OCI-LY3 (cell line): ENCODE data around the gene NCK2.

Experiments used
- EZH2phosphoT487 ChIP-seq: fragments of 200-600 bp; shearing (Covaris generic); IDR thresholded peaks from 2 replicates; pipeline ENCODE4 v1.6.1; 2018; ENCODE audit warnings: antibody characterized with exemption, mixed run types, low read depth
- TF ChIP-seq, protein P1 (sequence below): fragments of 200-600, 300-600 bp; sonication (generic); IDR thresholded peaks from 2 replicates; pipeline ENCODE4 v1.5.1; 2014; ENCODE audit warnings: antibody characterized with exemption, low read length, low read depth

DNA sequence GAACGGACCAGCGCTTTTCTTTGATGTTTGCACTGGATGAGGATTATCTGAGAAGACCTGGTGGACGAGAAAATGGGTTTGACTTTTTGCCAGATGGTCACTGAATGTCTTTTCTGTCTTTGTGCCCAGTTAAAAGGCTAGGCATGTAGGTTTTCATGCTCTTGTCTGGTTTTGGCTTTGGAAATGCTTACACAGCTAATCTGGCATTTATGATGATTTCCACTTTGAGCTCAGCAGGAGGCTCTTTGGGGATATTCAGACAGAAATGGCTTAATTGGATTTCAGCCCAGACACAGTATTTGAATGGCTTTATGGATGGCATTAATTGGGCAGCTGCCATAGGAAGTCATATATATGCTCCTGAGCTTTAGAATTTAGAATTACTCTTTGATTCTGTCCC is 59.6 kb downstream of the NCK2 start:
- TF ChIP-seq, protein P1, sequence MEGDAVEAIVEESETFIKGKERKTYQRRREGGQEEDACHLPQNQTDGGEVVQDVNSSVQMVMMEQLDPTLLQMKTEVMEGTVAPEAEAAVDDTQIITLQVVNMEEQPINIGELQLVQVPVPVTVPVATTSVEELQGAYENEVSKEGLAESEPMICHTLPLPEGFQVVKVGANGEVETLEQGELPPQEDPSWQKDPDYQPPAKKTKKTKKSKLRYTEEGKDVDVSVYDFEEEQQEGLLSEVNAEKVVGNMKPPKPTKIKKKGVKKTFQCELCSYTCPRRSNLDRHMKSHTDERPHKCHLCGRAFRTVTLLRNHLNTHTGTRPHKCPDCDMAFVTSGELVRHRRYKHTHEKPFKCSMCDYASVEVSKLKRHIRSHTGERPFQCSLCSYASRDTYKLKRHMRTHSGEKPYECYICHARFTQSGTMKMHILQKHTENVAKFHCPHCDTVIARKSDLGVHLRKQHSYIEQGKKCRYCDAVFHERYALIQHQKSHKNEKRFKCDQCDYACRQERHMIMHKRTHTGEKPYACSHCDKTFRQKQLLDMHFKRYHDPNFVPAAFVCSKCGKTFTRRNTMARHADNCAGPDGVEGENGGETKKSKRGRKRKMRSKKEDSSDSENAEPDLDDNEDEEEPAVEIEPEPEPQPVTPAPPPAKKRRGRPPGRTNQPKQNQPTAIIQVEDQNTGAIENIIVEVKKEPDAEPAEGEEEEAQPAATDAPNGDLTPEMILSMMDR: no peak
- no peak for TF ChIP-seq EZH2phosphoT487
